Stomach (tissue), 9 donors: ENCODE measurements around the gene BRWD1. TPM values are rescaled to one million over a fixed set of nuclear protein-coding genes. Genes with fewer than 3 reads are reported as not detected.
A peak's percentile ranks its signal among the peaks of the same experiment; 100 is the strongest.

Source experiments
- DNase-seq, 2 donors: peaks; one replicate each; pipeline versions ENCODE4 v3.0.0 to v3.0.0-alpha.2; 2013 to 2019
- H3K27ac ChIP-seq, 5 donors: fragments of 200-600 bp in 4 of 5; sonication (generic) in 4 of 5; one replicate each; pipeline ENCODE4 v1.5.1; 2013 to 2019; ENCODE audit warnings: mild to moderate bottlenecking in 1 of 5, moderate library complexity in 1 of 5
- H3K27me3 ChIP-seq, 3 donors: fragments of 200-600 bp; sonication (generic); one replicate each; pipeline ENCODE4 v1.5.1; 2017 to 2019; ENCODE audit warnings: mixed run types in 1 of 3
- H3K36me3 ChIP-seq, 4 donors: fragments of 200-600 bp; sonication (generic); 1 replicate in 3 of 4; 2 replicates in 1 of 4; pipeline ENCODE4 v1.5.1; 2016 to 2019
- H3K4me1 ChIP-seq, 4 donors: fragments of 200-600 bp; sonication (generic); one replicate each; pipeline ENCODE4 v1.5.1; 2016 to 2019
- H3K4me3 ChIP-seq, 4 donors: fragments of 200-600 bp; sonication (generic) in 3 of 4; one replicate each; pipeline ENCODE4 v1.5.1; 2016 to 2019; ENCODE audit warnings: mild to moderate bottlenecking in 1 of 4
- H3K9me3 ChIP-seq, 4 donors: fragments of 200-600 bp; sonication (generic); one replicate each; pipeline ENCODE4 v1.5.1; 2016 to 2019
- EP300 ChIP-seq: sonication (generic); formaldehyde crosslinking; IDR thresholded peaks from one replicate; pipeline ENCODE4 v1.6.1; 2017; ENCODE audit warnings: antibody characterized with exemption
- POLR2A ChIP-seq, 4 donors: fragments of 450-650 bp; IDR thresholded peaks; one replicate each; pipeline ENCODE4 v1.6.1; 2016; ENCODE audit warnings: antibody characterized with exemption in 4 of 4, control low read depth in 2 of 4, mild to moderate bottlenecking in 1 of 4, moderate library complexity in 1 of 4
- POLR2AphosphoS5 ChIP-seq, 3 donors: sonication (generic); formaldehyde crosslinking; IDR thresholded peaks; one replicate each; pipeline ENCODE4 v1.6.1; 2016; ENCODE audit warnings: antibody characterized with exemption in 3 of 3
- WGBS, 5 donors: extraction: QIAGEN DNeasy Blood & Tissue Kit in 3 of 5; methylation state at CpG; one replicate each; pipeline versions ENCODE4 v1.1.5 to v1.1.7; 2013 to 2018; 5-methylcytosine and 5-hydroxymethylcytosine counted together
- intact Hi-C: fragments of 100-400 bp; cut with DNase I; formaldehyde crosslinking; loops from one replicate; pipeline ENCODE4 v1.15.1; 2023; ENCODE audit warnings: low total_unique reads
- polyA plus RNA-seq, 3 donors: library from polyadenylated mRNA; stranded (reverse); fragments of 200-250 nt; gene quantifications; one replicate each; pipeline ENCODE4 v1.2.3, GENCODE V29; 2013
- total RNA-seq, 5 donors: library from RNA; depleted of rRNA; stranded (reverse); fragments of >200 nt; gene quantifications; one replicate each; pipeline versions ENCODE4 v1.1.0 to v1.2.3, GENCODE V29; 2014 to 2016
- TF ChIP-seq, protein P1 (sequence below), 7 experiments: fragments of 450-650 bp in 4 of 7; fragments of 200-600 bp in 3 of 7; sonication (generic) in 3 of 7; IDR thresholded peaks; one replicate each; pipeline ENCODE4 v1.5.1; 2016 to 2019; ENCODE audit warnings: antibody characterized with exemption in 7 of 7, control low read depth in 2 of 7, mild to moderate bottlenecking in 1 of 7
- donor health status: healthy with polysubstance abuse.
- donor health status: Bipolar disorder and iron deficiency.
- donor health status: healthy.

The BRWD1 gene
- total and polyA plus RNA-seq, 8 donors = 5.9 to 216 (median 56.9) TPM

DNA sequence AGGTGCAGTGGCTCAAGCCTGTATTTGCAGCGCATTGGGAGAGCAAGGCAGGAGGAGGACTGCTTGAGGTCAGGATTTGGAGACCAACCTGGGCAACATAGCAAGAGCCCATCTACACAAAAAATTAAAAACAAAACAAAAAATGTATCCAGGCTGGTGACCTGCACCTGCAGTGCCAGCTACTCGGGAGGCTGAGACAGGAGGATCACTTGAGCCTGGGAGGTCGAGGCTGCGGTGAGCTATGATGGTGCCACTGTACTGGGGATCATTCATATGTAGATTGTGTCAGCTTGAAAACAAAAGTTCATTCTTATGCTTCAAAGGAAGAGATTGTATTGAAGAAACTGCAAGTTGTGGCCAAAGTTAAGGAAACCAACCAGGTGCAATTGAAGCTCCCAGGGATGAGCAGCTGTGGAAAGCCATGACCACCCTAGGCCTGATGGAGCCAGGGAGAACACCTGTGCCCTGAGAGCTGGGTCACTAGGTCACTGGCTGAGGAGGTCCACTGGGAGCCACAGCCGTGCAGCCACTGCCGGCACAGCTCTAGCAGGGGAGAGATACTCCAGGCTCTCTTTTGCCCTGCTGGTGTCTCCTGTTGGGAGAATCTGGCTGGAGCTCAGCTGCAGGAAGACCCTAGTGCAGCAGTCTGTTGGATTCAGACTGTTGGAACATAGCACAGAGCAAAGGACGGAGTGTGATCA lies 13.3 kb upstream of the BRWD1 start:
- intact Hi-C loops = no loop called here
- Histone ChIP-seq H3K4me1 (no peaks in the 10 kb centered on the region), H3K36me3 (no peaks in the 10 kb centered on the region), H3K4me3 (no peak overlapping the region), H3K27ac (no peak overlapping the region), H3K9me3 (no peaks in the 10 kb centered on the region), H3K27me3 (no peaks in the 10 kb centered on the region)
- 84 to 94% (median 89%) methylated on average over 5 to 7 of the region's 7 CpGs for WGBS, 5 donors
- TF ChIP-seq, protein P1, sequence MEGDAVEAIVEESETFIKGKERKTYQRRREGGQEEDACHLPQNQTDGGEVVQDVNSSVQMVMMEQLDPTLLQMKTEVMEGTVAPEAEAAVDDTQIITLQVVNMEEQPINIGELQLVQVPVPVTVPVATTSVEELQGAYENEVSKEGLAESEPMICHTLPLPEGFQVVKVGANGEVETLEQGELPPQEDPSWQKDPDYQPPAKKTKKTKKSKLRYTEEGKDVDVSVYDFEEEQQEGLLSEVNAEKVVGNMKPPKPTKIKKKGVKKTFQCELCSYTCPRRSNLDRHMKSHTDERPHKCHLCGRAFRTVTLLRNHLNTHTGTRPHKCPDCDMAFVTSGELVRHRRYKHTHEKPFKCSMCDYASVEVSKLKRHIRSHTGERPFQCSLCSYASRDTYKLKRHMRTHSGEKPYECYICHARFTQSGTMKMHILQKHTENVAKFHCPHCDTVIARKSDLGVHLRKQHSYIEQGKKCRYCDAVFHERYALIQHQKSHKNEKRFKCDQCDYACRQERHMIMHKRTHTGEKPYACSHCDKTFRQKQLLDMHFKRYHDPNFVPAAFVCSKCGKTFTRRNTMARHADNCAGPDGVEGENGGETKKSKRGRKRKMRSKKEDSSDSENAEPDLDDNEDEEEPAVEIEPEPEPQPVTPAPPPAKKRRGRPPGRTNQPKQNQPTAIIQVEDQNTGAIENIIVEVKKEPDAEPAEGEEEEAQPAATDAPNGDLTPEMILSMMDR (IDR thresholded peaks at IDR 0.05) = no peak
- TF ChIP-seq EP300 (no peak), POLR2A (IDR thresholded peaks at IDR 0.05) (no peak), POLR2AphosphoS5 (IDR thresholded peaks at IDR 0.05) (no peak)
- no peak for DNase-seq

DNA sequence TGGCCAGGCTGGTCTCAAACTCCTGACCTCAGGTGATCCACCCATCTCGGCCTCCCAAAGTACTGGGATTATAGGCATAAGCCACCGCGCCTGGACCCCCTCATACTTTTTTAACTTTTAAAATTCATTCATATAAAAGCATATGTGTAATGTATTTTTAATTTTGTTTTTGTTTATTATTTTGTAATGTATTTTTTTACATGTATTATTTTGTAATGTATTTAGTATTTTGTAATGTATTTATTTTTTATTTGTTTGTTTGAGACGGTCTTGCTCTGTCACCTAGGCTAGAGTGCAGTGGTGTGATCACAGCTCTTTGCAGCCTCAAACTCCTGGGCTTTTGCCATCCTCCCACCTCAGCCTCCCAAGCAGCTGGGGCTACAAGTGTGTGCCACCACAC lies 12.0 kb upstream of the BRWD1 start:
- DNase-seq = no peak
- no peaks in the 10 kb centered on the region for H3K9me3 ChIP-seq
- H3K27ac ChIP-seq = no peak overlapping the region
- H3K27me3 ChIP-seq = no peaks in the 10 kb centered on the region
- H3K36me3 ChIP-seq = no peaks in the 10 kb centered on the region
- no peak overlapping the region for H3K4me3 ChIP-seq
- TF ChIP-seq POLR2AphosphoS5 (IDR thresholded peaks at IDR 0.05) (no peak), POLR2A (IDR thresholded peaks at IDR 0.05) (no peak), EP300 (no peak)
- TF ChIP-seq, protein P1 (IDR thresholded peaks at IDR 0.05) = no peak
- intact Hi-C loops = no loop called here
- 94 to 96% (median 96%) methylated on average over 4 of the region's 4 CpGs for WGBS, 5 donors
- H3K4me1 ChIP-seq = no peaks in the 10 kb centered on the region

DNA sequence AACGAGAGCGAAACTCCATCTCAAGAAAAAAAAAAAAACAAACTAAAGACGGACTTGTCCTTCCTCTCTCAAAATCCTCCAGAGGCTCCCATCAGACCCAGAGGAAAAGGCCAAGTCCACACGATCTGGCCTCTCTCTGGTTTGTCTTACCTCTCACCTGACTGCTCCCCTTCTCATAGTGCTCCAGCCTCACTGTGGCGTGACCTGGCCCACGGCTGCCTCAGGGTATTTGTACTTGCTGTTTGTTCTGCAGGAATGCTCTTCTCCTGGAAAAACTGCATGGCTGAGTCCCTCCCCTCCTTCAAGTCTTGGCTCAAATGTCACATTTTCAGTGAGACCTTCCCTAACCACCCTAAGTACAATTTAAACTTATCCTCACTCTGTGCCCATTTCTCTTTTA lies 8.0 kb upstream of the BRWD1 start:
- WGBS, 5 donors = 68 to 82% (median 74%) methylated on average over 6 of the region's 6 CpGs
- H3K27ac ChIP-seq = no peak overlapping the region
- intact Hi-C loops = no loop called here

DNA sequence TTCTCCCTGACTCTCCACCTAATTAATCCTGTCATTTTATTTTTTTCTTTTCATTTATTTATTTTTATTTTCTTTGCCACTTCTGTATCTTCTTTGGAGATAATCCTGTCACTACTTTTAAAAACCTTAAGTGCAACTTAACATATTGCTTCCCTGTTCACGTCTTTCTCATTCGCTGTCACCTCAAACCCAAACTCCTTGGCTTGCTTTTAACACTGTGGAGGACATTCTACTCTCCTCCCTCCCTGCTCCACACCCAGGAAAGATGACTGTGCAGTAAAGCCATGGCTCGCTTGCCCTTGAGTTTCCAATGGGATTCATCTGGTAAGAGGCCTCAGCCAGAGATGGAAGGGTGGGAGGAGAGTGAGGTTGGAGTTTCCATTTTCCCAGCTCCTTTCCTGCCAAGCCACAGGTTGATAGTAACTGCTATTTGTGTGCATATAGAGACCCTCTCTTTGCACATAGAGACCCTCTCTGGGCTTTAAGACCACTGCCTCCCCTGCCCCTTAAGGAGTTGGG lies 6.4 kb upstream of the BRWD1 start:
- Histone ChIP-seq H3K4me1 (peaks cover 0 to 32% (median 11%) of the 10 kb centered on the region in 4 donors), H3K27ac (peak overlapping the region in 1 of 5 donors; percentile 39), H3K27me3 (no peaks in the 10 kb centered on the region), H3K4me3 (no peak overlapping the region), H3K9me3 (no peaks in the 10 kb centered on the region), H3K36me3 (no peaks in the 10 kb centered on the region)
- TF ChIP-seq, protein P1 (IDR thresholded peaks at IDR 0.05) = no peak
- TF ChIP-seq POLR2A (IDR thresholded peaks at IDR 0.05) (no peak), EP300 (no peak), POLR2AphosphoS5 (IDR thresholded peaks at IDR 0.05) (no peak)
- 80 to 96% (median 88%) methylated on average over 3 of the region's 3 CpGs for WGBS, 5 donors
- peak in 1 of 2 donors; percentile 11 for DNase-seq
- intact Hi-C loops = no loop called here

More for the DNA sequence above, 8.0 kb upstream of the BRWD1 start:
- H3K27me3 ChIP-seq = no peaks in the 10 kb centered on the region
- TF ChIP-seq POLR2AphosphoS5 (IDR thresholded peaks at IDR 0.05) = no peak
- no peak for TF ChIP-seq EP300
- TF ChIP-seq, protein P1 (IDR thresholded peaks at IDR 0.05) = no peak
- no peak for TF ChIP-seq POLR2A (IDR thresholded peaks at IDR 0.05)
- no peaks in the 10 kb centered on the region for H3K36me3 ChIP-seq
- peaks cover 0 to 30% (median 8%) of the 10 kb centered on the region in 4 donors for H3K4me1 ChIP-seq
- H3K9me3 ChIP-seq = no peaks in the 10 kb centered on the region
- DNase-seq = no peak
- H3K4me3 ChIP-seq = no peak overlapping the region
